Measurements from ENCODE around the gene AVP.

DNA sequence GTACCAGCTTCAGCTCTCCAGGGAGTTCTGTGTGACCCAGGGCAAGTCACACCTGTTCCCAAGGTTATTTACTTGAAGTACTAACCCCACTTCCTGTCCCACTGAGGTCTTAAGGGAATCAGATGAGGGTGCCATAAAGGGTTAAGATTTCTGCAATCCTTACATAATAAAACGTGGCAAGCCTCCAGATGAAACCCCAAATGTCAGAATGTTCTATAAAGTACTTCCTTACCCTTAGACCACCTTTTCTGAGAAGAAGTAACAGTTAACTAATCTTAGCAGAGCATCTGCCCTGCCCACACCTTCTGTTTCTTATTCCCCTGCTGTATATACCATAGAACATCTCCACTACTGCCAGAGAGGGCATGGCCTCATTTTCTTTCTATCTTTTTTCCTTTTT is 6.0 kb upstream of the AVP start:
- TF ChIP-seq, protein P1, sequence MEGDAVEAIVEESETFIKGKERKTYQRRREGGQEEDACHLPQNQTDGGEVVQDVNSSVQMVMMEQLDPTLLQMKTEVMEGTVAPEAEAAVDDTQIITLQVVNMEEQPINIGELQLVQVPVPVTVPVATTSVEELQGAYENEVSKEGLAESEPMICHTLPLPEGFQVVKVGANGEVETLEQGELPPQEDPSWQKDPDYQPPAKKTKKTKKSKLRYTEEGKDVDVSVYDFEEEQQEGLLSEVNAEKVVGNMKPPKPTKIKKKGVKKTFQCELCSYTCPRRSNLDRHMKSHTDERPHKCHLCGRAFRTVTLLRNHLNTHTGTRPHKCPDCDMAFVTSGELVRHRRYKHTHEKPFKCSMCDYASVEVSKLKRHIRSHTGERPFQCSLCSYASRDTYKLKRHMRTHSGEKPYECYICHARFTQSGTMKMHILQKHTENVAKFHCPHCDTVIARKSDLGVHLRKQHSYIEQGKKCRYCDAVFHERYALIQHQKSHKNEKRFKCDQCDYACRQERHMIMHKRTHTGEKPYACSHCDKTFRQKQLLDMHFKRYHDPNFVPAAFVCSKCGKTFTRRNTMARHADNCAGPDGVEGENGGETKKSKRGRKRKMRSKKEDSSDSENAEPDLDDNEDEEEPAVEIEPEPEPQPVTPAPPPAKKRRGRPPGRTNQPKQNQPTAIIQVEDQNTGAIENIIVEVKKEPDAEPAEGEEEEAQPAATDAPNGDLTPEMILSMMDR (IDR thresholded peaks at IDR 0.05; ENCODE audit: poor library complexity), result no peak
- no peak for TF ChIP-seq EZH2 (IDR thresholded peaks at IDR 0.05; ENCODE audit: borderline replicate concordance)

Measured in hepatocyte (in vitro differentiated cells).